HG03025 (cell line): ENCODE data around the gene SLX4IP.
"Not testable (repeated sequence)": the region's sequence is repeated elsewhere in the genome, so short reads cannot be mapped to it uniquely, and the experiment has no call there.

Experiments used
- ATAC-seq: cut with Tn5 transposase; IDR thresholded peaks from one replicate; pipeline ENCODE4 v1.9.1; 2021; ENCODE audit warnings: mild to moderate bottlenecking, moderate library complexity; ENCODE audit not compliant: unreplicated experiment, low FRiP score

Gene SLX4IP

GRCh38 chr20:10562899-10563298 lies 127.8 kb downstream of the SLX4IP start:
- no peak for ATAC-seq

GRCh38 chr20:10563935-10564492 lies 128.9 kb downstream of the SLX4IP start:
- ATAC-seq, result no peak

GRCh38 chr20:10565191-10565921 lies 130.3 kb downstream of the SLX4IP start:
- no peak for ATAC-seq

- no peak for ATAC-seq
These were observed 131.1 kb downstream of the SLX4IP start for GRCh38 chr20:10565922-10566897.

GRCh38 chr20:10568032-10568431 lies 132.9 kb downstream of the SLX4IP start:
- ATAC-seq, result no peak

- no peak for ATAC-seq
These were observed 136.3 kb downstream of the SLX4IP start for GRCh38 chr20:10571313-10571815.

GRCh38 chr20:10572853-10573252 lies 137.7 kb downstream of the SLX4IP start:
- no peak for ATAC-seq

GRCh38 chr20:10573273-10573950 lies 138.3 kb downstream of the SLX4IP start:
- no peak for ATAC-seq

- no peak for ATAC-seq
These were observed 138.8 kb downstream of the SLX4IP start for GRCh38 chr20:10573951-10574339.

- no peak for ATAC-seq
These were observed 141.4 kb downstream of the SLX4IP start for GRCh38 chr20:10576411-10577090.

- ATAC-seq, result no peak
These were observed 142.5 kb downstream of the SLX4IP start for GRCh38 chr20:10577648-10578047.

GRCh38 chr20:10578607-10579006 lies 143.5 kb downstream of the SLX4IP start:
- ATAC-seq, result no peak

GRCh38 chr20:10579942-10580341 lies 144.8 kb downstream of the SLX4IP start:
- no peak for ATAC-seq

GRCh38 chr20:10580700-10581099 lies 145.6 kb downstream of the SLX4IP start:
- ATAC-seq, result no peak

GRCh38 chr20:10581823-10582222 lies 146.7 kb downstream of the SLX4IP start:
- ATAC-seq, result no peak

- ATAC-seq, result no peak
These were observed 149.3 kb downstream of the SLX4IP start for GRCh38 chr20:10584371-10584770.

- no peak for ATAC-seq
These were observed 150.2 kb downstream of the SLX4IP start for GRCh38 chr20:10585308-10585707.

GRCh38 chr20:10586296-10586695 lies 151.2 kb downstream of the SLX4IP start:
- no peak for ATAC-seq

- not testable (repeated sequence) for ATAC-seq
These were observed 155.3 kb downstream of the SLX4IP start for GRCh38 chr20:10590446-10590845.
